HFF-Myc (cell line): Measurements from ENCODE around the gene MAPK12.

Experiments used
- DNase-seq: peaks from one replicate; pipeline ENCODE4 v3.0.0-alpha.2; 2011; ENCODE audit warnings: low read depth; ENCODE audit errors: extremely low read depth
- H3K4me3 ChIP-seq: replicated peaks from 2 replicates; pipeline ENCODE4 v1.5.1; 2011; ENCODE audit warnings: low read depth, mild to moderate bottlenecking, control low read depth, low read length
- CTCF ChIP-seq: IDR thresholded peaks from 2 replicates; pipeline ENCODE4 v1.5.1; 2012; ENCODE audit warnings: mild to moderate bottlenecking, low read depth, low read length, control low read depth; ENCODE audit errors: missing control alignments

MAPK12 gene

GRCh38 chr22:50303848-50304527, 42.5 kb upstream of the MAPK12 start:
- peak overlapping the region; percentile 88 for H3K4me3 ChIP-seq
- DNase-seq = no peak
- no peak for TF ChIP-seq CTCF

GRCh38 chr22:50303515-50303847, 42.0 kb upstream of the MAPK12 start:
- no peak for DNase-seq
- no peak for TF ChIP-seq CTCF
- peak overlapping the region; percentile 88 for H3K4me3 ChIP-seq

GRCh38 chr22:50302564-50302963, 41.1 kb upstream of the MAPK12 start:
- TF ChIP-seq CTCF = no peak
- DNase-seq = no peak
- H3K4me3 ChIP-seq = 0 out of 2 replicates have a peak overlapping the region, but pooled peaks have one; percentile 88

GRCh38 chr22:50302041-50302541, 40.6 kb upstream of the MAPK12 start:
- DNase-seq = no peak
- no peak for TF ChIP-seq CTCF
- peak overlapping the region; percentile 31; the same call in 1 of the 2 replicates for H3K4me3 ChIP-seq

GRCh38 chr22:50301581-50301991, 40.1 kb upstream of the MAPK12 start:
- no peak for TF ChIP-seq CTCF
- no peak for DNase-seq
- peak overlapping the region; percentile 31; the same call in 1 of the 2 replicates for H3K4me3 ChIP-seq

GRCh38 chr22:50300620-50301257, 39.3 kb upstream of the MAPK12 start:
- H3K4me3 ChIP-seq = peak overlapping the region; percentile 31
- TF ChIP-seq CTCF = no peak
- DNase-seq = no peak
